Nephron (organoid): ENCODE data around the gene KCNJ15.
"Not testable (repeated sequence)": the region's sequence is repeated elsewhere in the genome, so short reads cannot be mapped to it uniquely, and the experiment has no call there.

Experiments
- H3K27ac Mint-ChIP-seq, 3 experiments: 2 replicates each; pipeline ENCODE4 v1.8.0; 2020; ENCODE audit warnings: mixed read lengths in 3 of 3, mild to moderate bottlenecking in 2 of 3, moderate library complexity in 1 of 3
- H3K27me3 Mint-ChIP-seq: 2 replicates; pipeline ENCODE4 v1.8.0; 2021; ENCODE audit warnings: low read depth, mild to moderate bottlenecking, moderate library complexity, mixed read lengths
- H3K36me3 Mint-ChIP-seq: 2 replicates; pipeline ENCODE4 v1.8.0; 2020; ENCODE audit warnings: low read depth, mixed read lengths
- H3K4me1 Mint-ChIP-seq: 2 replicates; pipeline ENCODE4 v1.8.0; 2020; ENCODE audit warnings: mixed read lengths
- H3K4me3 Mint-ChIP-seq, 3 experiments: 2 replicates each; pipeline ENCODE4 v1.8.0; 2020; ENCODE audit warnings: mild to moderate bottlenecking in 3 of 3, mixed read lengths in 3 of 3, moderate library complexity in 2 of 3
- H3K9me3 Mint-ChIP-seq: 2 replicates; pipeline ENCODE4 v1.8.0; 2020; ENCODE audit warnings: mixed read lengths
- CTCF ChIP-seq, 3 experiments: fragments of 200-600 bp; sonication (generic); IDR thresholded peaks; one replicate each; pipeline ENCODE4 v1.5.0; 2021; ENCODE audit warnings: antibody characterized with exemption in 3 of 3; ENCODE audit not compliant: unreplicated experiment in 3 of 3

The KCNJ15 gene

GRCh38 chr21:38246511-38246910, 10.3 kb upstream of the KCNJ15 start:
- H3K36me3 Mint-ChIP-seq = no peaks in the 10 kb centered on the region
- no peak for TF ChIP-seq CTCF (IDR thresholded peaks at IDR 0.05; ENCODE audit: unreplicated experiment in 3 of 3)
- no peak overlapping the region for H3K4me3 Mint-ChIP-seq
- peaks cover 4% of the 10 kb centered on the region for H3K4me1 Mint-ChIP-seq
- H3K27ac Mint-ChIP-seq = no peak overlapping the region
- peaks cover 3% of the 10 kb centered on the region for H3K27me3 Mint-ChIP-seq
- H3K9me3 Mint-ChIP-seq = peaks cover 6% of the 10 kb centered on the region

GRCh38 chr21:38247054-38247453, 9.7 kb upstream of the KCNJ15 start:
- not testable (repeated sequence) for H3K4me3 Mint-ChIP-seq, H3K4me1 Mint-ChIP-seq, H3K9me3 Mint-ChIP-seq, H3K27ac Mint-ChIP-seq, H3K36me3 Mint-ChIP-seq, H3K27me3 Mint-ChIP-seq

- Mint-ChIP-seq H3K9me3 (peaks cover 6% of the 10 kb centered on the region), H3K27ac (peak overlapping the region in 1 of 3 experiments; percentile 53), H3K4me3 (no peak overlapping the region), H3K36me3 (no peaks in the 10 kb centered on the region), H3K27me3 (peaks cover 4% of the 10 kb centered on the region), H3K4me1 (no peaks in the 10 kb centered on the region)
- no peak for TF ChIP-seq CTCF (IDR thresholded peaks at IDR 0.05; ENCODE audit: unreplicated experiment in 3 of 3)
Measured at GRCh38 chr21:38247738-38248510, 8.9 kb upstream of the KCNJ15 start.

GRCh38 chr21:38249256-38249655, 7.5 kb upstream of the KCNJ15 start:
- no peak for TF ChIP-seq CTCF (IDR thresholded peaks at IDR 0.05; ENCODE audit: unreplicated experiment in 3 of 3)
- no peaks in the 10 kb centered on the region for H3K4me1 Mint-ChIP-seq
- peak overlapping the region in 1 of 3 experiments; percentile 44 for H3K27ac Mint-ChIP-seq
- peaks cover 4% of the 10 kb centered on the region for H3K27me3 Mint-ChIP-seq
- H3K36me3 Mint-ChIP-seq = no peaks in the 10 kb centered on the region
- H3K4me3 Mint-ChIP-seq = no peak overlapping the region
- peaks cover 6% of the 10 kb centered on the region for H3K9me3 Mint-ChIP-seq

GRCh38 chr21:38249696-38250278, 7.0 kb upstream of the KCNJ15 start:
- Mint-ChIP-seq H3K27me3 (peaks cover 4% of the 10 kb centered on the region), H3K36me3 (no peaks in the 10 kb centered on the region), H3K27ac (no peak overlapping the region), H3K9me3 (peaks cover 6% of the 10 kb centered on the region), H3K4me3 (no peak overlapping the region), H3K4me1 (no peaks in the 10 kb centered on the region)
- no peak for TF ChIP-seq CTCF (IDR thresholded peaks at IDR 0.05; ENCODE audit: unreplicated experiment in 3 of 3)

- TF ChIP-seq CTCF (IDR thresholded peaks at IDR 0.05; ENCODE audit: unreplicated experiment in 3 of 3) = no peak
- Mint-ChIP-seq H3K36me3 (no peaks in the 10 kb centered on the region), H3K4me1 (no peaks in the 10 kb centered on the region), H3K27ac (no peak overlapping the region), H3K9me3 (peaks cover 4% of the 10 kb centered on the region), H3K4me3 (no peak overlapping the region), H3K27me3 (peaks cover 4% of the 10 kb centered on the region)
Measured at GRCh38 chr21:38250991-38251418, 5.8 kb upstream of the KCNJ15 start.
